Measurements from ENCODE around the gene KCTD8. TPM values are rescaled to one million over a fixed set of nuclear protein-coding genes. Genes with fewer than 3 reads are reported as not detected.

The KCTD8 gene
- total RNA-seq, 1 donor from 2014 or later: 0.67 TPM

GRCh38 chr4:44145868-44146267 is 302.7 kb downstream of the KCTD8 start:
- intact Hi-C loops (cut with DNase I): no loop called here
- DNase-seq (no peak), ATAC-seq (no peak)
- Histone ChIP-seq H3K9me3 (no peaks in the 10 kb centered on the region), H3K27me3 (no peaks in the 10 kb centered on the region), H3K36me3 (no peaks in the 10 kb centered on the region), H3K27ac (no peak overlapping the region), H3K4me1 (no peaks in the 10 kb centered on the region), H3K4me3 (no peak overlapping the region)
- TF ChIP-seq, protein P1, sequence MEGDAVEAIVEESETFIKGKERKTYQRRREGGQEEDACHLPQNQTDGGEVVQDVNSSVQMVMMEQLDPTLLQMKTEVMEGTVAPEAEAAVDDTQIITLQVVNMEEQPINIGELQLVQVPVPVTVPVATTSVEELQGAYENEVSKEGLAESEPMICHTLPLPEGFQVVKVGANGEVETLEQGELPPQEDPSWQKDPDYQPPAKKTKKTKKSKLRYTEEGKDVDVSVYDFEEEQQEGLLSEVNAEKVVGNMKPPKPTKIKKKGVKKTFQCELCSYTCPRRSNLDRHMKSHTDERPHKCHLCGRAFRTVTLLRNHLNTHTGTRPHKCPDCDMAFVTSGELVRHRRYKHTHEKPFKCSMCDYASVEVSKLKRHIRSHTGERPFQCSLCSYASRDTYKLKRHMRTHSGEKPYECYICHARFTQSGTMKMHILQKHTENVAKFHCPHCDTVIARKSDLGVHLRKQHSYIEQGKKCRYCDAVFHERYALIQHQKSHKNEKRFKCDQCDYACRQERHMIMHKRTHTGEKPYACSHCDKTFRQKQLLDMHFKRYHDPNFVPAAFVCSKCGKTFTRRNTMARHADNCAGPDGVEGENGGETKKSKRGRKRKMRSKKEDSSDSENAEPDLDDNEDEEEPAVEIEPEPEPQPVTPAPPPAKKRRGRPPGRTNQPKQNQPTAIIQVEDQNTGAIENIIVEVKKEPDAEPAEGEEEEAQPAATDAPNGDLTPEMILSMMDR (IDR thresholded peaks at IDR 0.05): no peak

DNA sequence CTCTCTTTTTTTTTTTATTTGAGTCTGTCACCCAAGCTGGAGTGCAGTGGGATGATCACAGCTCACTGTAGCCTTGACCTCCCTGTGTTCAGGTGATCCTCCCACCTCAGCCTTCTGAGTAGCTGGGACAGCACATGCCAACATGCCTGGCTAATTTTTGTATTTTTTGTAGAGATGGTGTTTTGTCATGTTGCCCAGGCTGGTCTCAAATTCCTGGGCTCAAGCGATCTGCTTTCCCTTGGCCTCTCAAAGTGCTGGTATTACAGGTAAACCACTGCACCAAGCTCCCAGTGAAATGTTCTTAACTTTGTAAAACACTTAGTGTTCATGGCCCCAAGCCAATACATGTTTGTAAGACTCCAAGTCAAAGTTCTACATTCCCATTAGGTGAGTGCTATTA is 316.1 kb downstream of the KCTD8 start:
- no peak for ATAC-seq

More for the DNA sequence above, 316.1 kb downstream of the KCTD8 start:
- Histone ChIP-seq H3K4me1 (no peaks in the 10 kb centered on the region), H3K4me3 (no peak overlapping the region), H3K9me3 (no peaks in the 10 kb centered on the region), H3K27me3 (no peaks in the 10 kb centered on the region), H3K36me3 (no peaks in the 10 kb centered on the region), H3K27ac (no peak overlapping the region)
- TF ChIP-seq, protein P1 (IDR thresholded peaks at IDR 0.05): no peak
- intact Hi-C loops (cut with DNase I): no loop called here
- DNase-seq: no peak

Other genes with a start within 250 kb of the KCTD8 start
- gene YIPF7, start 202.8 kb upstream of the KCTD8 start, total RNA-seq: not detected
- gene GUF1, start 229.6 kb upstream of the KCTD8 start, total RNA-seq: 16.6 TPM